ENCODE data around the gene EVI2B.
"Not testable (repeated sequence)": the region's sequence is repeated elsewhere in the genome, so short reads cannot be mapped to it uniquely, and the experiment has no call there.

The EVI2B gene

DNA sequence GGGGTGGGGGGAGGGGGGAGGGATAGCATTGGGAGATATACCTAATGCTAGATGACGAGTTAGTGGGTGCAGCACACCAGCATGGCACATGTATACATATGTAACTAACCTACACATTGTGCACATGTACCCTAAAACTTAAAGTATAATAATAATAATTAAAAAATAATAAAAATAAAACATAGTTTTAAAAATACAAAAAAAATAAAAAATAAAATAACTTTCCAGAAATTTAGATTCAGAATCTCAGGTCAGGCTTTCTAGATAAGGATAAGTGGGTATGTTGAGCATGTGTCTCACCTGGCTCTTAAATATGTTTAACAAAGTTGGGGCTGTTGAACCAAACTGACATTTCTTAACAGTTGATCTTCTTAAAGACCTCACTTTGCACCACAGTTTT is 25.9 kb downstream of the EVI2B start:
- not testable (repeated sequence) for H3K27ac ChIP-seq (ENCODE audit: low read length); H3K4me1 ChIP-seq (ENCODE audit: insufficient read depth, low read length); H3K4me3 ChIP-seq (ENCODE audit: low read length); H3K9me3 ChIP-seq (ENCODE audit: insufficient read depth, low read depth, low read length); H3K36me3 ChIP-seq (ENCODE audit: insufficient read depth, low read depth, low read length); H3K9ac ChIP-seq (ENCODE audit: low read depth, low read length); H3K27me3 ChIP-seq (ENCODE audit: insufficient read depth, low read length)

DNA sequence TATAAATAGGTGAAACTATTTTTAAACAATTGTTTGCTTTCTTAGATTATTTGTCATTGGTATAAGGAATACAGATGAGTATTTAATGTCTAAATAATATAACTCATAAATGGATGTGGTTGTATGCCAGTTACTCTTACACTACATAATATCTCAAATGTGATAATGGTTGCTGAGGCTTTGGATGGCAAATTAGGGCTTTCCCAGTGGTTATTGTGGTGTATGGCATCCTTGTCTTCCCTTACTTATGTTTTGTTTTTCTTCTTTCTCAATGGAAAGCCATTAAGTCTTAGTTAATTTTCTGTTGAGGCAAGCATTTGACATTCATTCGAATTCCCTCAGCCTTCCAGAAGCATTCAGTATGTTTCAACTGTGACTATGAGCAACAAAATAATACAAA is 27.3 kb downstream of the EVI2B start:
- H3K27ac ChIP-seq (ENCODE audit: low read length), result no peak overlapping the region
- no peak overlapping the region for H3K9ac ChIP-seq (ENCODE audit: low read depth, low read length)
- no peaks in the 10 kb centered on the region for H3K9me3 ChIP-seq (ENCODE audit: insufficient read depth, low read depth, low read length)
- H3K4me1 ChIP-seq (ENCODE audit: insufficient read depth, low read length), result no peaks in the 10 kb centered on the region
- H3K27me3 ChIP-seq (ENCODE audit: insufficient read depth, low read length), result no peaks in the 10 kb centered on the region
- H3K4me3 ChIP-seq (ENCODE audit: low read length), result no peak overlapping the region
- H3K36me3 ChIP-seq (ENCODE audit: insufficient read depth, low read depth, low read length), result peaks cover 5% of the 10 kb centered on the region; the same call in 1 of the 2 replicates

DNA sequence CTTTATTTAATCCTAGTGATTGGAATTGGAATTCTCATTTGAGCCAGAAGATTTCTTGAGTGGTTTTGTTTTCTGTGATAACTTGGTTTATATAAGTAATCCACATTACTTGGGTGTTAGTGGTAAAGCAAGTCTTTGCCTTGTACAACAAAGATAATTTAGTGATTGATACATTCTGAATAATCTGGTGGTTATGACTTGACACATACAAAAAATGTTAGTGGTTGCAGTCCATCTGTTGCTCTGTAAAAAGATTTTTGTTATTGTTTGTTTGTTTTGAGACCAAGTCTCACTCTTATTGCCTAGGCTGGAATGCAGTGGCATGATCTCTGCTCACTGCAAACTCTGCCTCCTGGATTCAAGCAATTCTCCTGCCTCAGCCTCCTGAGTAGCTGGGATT is 30.0 kb downstream of the EVI2B start:
- H3K4me3 ChIP-seq (ENCODE audit: low read length), result no peak overlapping the region
- no peak overlapping the region for H3K27ac ChIP-seq (ENCODE audit: low read length)
- peaks cover 9% of the 10 kb centered on the region; the same call in 1 of the 2 replicates for H3K4me1 ChIP-seq (ENCODE audit: insufficient read depth, low read length)
- peaks cover 5% of the 10 kb centered on the region; the same call in 1 of the 2 replicates for H3K36me3 ChIP-seq (ENCODE audit: insufficient read depth, low read depth, low read length)
- no peak overlapping the region for H3K9ac ChIP-seq (ENCODE audit: low read depth, low read length)
- no peaks in the 10 kb centered on the region for H3K27me3 ChIP-seq (ENCODE audit: insufficient read depth, low read length)
- H3K9me3 ChIP-seq (ENCODE audit: insufficient read depth, low read depth, low read length), result no peaks in the 10 kb centered on the region

DNA sequence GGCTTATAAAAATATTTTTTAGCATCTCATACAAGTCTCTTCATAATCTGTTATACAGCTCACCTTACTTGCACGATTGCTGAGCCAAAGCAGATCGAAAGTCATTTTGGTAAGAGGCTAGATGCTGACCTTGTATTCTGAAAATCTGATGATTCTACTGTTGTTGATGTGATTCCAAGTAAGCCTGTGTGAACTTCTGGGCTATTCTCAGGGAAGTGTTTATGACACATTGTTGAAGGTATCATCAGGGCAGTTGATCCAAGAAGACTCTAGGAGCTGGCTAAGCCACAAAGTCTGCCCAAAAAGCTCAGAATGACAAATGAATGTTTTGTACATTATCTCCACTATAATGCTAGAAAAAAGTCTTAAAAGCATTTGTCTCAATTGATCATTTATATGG is 32.8 kb downstream of the EVI2B start:
- Histone ChIP-seq H3K36me3 (ENCODE audit: insufficient read depth, low read depth, low read length) (peaks cover 17% of the 10 kb centered on the region), H3K9me3 (ENCODE audit: insufficient read depth, low read depth, low read length) (no peaks in the 10 kb centered on the region), H3K4me1 (ENCODE audit: insufficient read depth, low read length) (peaks cover 9% of the 10 kb centered on the region; the same call in 1 of the 2 replicates), H3K9ac (ENCODE audit: low read depth, low read length) (no peak overlapping the region), H3K27ac (ENCODE audit: low read length) (no peak overlapping the region), H3K27me3 (ENCODE audit: insufficient read depth, low read length) (no peaks in the 10 kb centered on the region), H3K4me3 (ENCODE audit: low read length) (no peak overlapping the region)

DNA sequence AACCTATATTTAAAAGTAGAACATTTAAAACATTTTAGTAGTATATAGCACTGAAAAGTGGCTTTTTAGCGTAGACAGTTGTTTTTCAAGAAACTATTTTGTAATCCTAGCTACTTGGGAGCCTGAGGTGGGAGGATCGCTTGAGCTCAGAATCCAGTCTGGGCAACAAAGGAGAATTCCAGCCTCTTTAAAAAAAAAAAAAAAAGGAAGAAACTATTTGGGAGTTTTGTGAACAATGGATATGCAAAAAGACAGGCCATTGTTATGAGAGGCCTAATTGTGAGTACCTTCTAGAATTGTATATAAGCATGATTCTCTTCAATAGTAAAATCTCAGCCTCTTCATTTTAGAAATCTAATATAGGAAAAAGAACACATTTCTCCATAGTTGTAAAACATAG is 34.5 kb downstream of the EVI2B start:
- H3K4me3 ChIP-seq (ENCODE audit: low read length), result no peak overlapping the region
- no peaks in the 10 kb centered on the region for H3K27me3 ChIP-seq (ENCODE audit: insufficient read depth, low read length)
- H3K9me3 ChIP-seq (ENCODE audit: insufficient read depth, low read depth, low read length), result no peaks in the 10 kb centered on the region
- peaks cover 9% of the 10 kb centered on the region; the same call in 1 of the 2 replicates for H3K4me1 ChIP-seq (ENCODE audit: insufficient read depth, low read length)
- H3K9ac ChIP-seq (ENCODE audit: low read depth, low read length), result no peak overlapping the region
- no peak overlapping the region for H3K27ac ChIP-seq (ENCODE audit: low read length)
- peaks cover 21% of the 10 kb centered on the region for H3K36me3 ChIP-seq (ENCODE audit: insufficient read depth, low read depth, low read length)

DNA sequence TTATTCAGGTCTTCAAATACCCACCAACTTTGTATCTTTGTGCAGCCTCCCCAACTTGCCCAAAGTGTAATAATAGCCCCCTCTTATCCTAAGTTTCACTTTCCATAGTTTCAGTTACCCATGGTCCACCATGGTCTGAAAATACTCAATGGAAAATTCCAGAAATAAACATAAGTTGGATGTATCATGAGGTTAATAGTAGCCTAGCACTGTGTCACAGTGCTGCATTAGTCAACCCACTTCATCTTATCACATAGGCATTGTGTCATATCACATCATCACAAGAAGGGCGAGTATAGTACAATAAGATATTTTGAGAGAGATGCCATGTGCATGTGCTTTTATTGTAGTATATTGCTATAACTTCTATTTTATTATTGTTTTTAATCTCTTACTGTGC is 38.7 kb downstream of the EVI2B start:
- Histone ChIP-seq H3K36me3 (ENCODE audit: insufficient read depth, low read depth, low read length) (peaks cover 20% of the 10 kb centered on the region), H3K4me3 (ENCODE audit: low read length) (no peak overlapping the region), H3K27ac (ENCODE audit: low read length) (no peak overlapping the region), H3K27me3 (ENCODE audit: insufficient read depth, low read length) (no peaks in the 10 kb centered on the region), H3K9ac (ENCODE audit: low read depth, low read length) (no peak overlapping the region), H3K9me3 (ENCODE audit: insufficient read depth, low read depth, low read length) (no peaks in the 10 kb centered on the region), H3K4me1 (ENCODE audit: insufficient read depth, low read length) (peaks cover 9% of the 10 kb centered on the region; the same call in 1 of the 2 replicates)

DNA sequence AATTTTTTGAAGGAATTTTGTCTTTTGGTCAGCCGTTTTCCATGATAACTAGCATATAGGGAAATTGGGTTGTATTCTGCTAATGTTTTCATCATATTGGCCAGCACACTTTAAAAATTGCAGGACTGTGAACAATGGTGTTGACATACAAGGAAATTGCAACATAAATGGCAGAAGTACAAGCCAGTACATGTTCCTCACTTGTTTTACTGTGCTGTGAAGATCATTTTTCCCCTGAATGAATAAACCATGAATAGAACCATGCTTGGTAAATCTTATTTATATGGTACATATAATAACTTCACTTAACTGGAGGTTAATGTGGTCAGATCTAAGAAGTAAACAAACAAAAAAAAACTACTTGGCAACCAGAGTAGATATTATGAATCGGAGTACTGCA is 39.6 kb downstream of the EVI2B start:
- no peaks in the 10 kb centered on the region for H3K9me3 ChIP-seq (ENCODE audit: insufficient read depth, low read depth, low read length)
- H3K27me3 ChIP-seq (ENCODE audit: insufficient read depth, low read length), result no peaks in the 10 kb centered on the region
- peaks cover 25% of the 10 kb centered on the region for H3K36me3 ChIP-seq (ENCODE audit: insufficient read depth, low read depth, low read length)
- H3K4me3 ChIP-seq (ENCODE audit: low read length), result no peak overlapping the region
- H3K27ac ChIP-seq (ENCODE audit: low read length), result no peak overlapping the region
- no peak overlapping the region for H3K9ac ChIP-seq (ENCODE audit: low read depth, low read length)
- peaks cover 7% of the 10 kb centered on the region for H3K4me1 ChIP-seq (ENCODE audit: insufficient read depth, low read length)

DNA sequence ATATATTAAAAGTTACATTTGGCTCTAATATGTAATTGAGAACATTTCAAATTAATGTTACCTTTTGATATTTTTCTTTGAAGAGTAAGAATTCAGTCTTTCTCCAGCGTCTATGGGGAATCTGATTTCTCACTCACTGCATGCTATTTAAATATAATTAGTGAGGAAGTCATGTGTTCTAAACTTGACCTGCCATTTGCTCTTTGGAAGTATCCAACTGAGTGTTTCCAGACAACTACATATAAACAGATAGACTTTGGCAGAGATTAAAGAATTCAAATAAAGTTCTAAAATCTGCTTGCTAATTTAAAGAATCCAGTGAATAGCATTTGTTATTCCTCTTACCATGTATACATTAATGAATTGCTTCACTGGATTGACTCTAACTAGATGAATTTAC is 40.3 kb downstream of the EVI2B start:
- Histone ChIP-seq H3K9me3 (ENCODE audit: insufficient read depth, low read depth, low read length) (no peaks in the 10 kb centered on the region), H3K36me3 (ENCODE audit: insufficient read depth, low read depth, low read length) (peaks cover 29% of the 10 kb centered on the region), H3K9ac (ENCODE audit: low read depth, low read length) (no peak overlapping the region), H3K4me3 (ENCODE audit: low read length) (no peak overlapping the region), H3K4me1 (ENCODE audit: insufficient read depth, low read length) (peaks cover 7% of the 10 kb centered on the region; the same call in 1 of the 2 replicates), H3K27ac (ENCODE audit: low read length) (no peak overlapping the region), H3K27me3 (ENCODE audit: insufficient read depth, low read length) (no peaks in the 10 kb centered on the region)

DNA sequence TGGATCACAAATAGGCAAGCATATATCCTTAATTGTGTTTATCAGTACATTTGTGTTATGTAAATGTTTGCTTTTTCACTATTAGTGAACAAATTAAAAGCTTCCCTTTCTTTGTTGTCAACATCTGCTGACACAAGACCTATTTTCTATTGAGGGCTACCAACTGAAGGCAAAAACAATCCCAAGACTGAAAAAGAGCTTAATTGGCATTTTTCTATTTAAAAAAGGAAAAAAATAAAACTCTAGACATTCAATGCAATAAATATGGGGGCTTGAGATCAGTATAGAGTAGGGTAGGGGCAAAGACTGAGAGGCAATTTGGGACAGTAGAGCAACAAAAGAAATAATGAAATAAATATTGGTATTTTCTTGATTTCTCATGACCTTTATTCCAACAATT is 41.1 kb downstream of the EVI2B start:
- H3K4me1 ChIP-seq (ENCODE audit: insufficient read depth, low read length), result peaks cover 7% of the 10 kb centered on the region; the same call in 1 of the 2 replicates
- no peak overlapping the region for H3K9ac ChIP-seq (ENCODE audit: low read depth, low read length)
- peaks cover 31% of the 10 kb centered on the region for H3K36me3 ChIP-seq (ENCODE audit: insufficient read depth, low read depth, low read length)
- no peak overlapping the region for H3K4me3 ChIP-seq (ENCODE audit: low read length)
- no peak overlapping the region for H3K27ac ChIP-seq (ENCODE audit: low read length)
- H3K27me3 ChIP-seq (ENCODE audit: insufficient read depth, low read length), result no peaks in the 10 kb centered on the region
- no peaks in the 10 kb centered on the region for H3K9me3 ChIP-seq (ENCODE audit: insufficient read depth, low read depth, low read length)

DNA sequence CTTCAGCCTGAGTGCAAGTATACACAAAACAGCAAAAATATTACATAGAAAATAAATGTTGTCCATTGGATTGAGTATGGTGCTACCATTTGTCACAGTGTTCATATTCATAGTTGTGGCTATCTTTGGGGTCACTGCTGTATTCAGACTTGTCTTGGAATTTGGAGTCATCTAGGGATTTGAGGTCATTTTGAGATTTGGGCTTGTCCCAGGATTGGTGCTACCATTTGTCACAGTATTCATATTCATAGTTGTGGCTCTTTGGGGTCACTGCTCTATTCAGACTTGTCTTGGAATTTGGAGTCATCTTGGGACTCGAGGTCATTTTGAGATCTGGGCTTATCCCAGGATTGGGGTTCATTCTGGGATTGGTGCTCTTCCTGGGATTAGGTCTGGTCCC is 41.6 kb downstream of the EVI2B start:
- H3K9ac ChIP-seq (ENCODE audit: low read depth, low read length), result no peak overlapping the region
- no peaks in the 10 kb centered on the region for H3K9me3 ChIP-seq (ENCODE audit: insufficient read depth, low read depth, low read length)
- no peaks in the 10 kb centered on the region for H3K27me3 ChIP-seq (ENCODE audit: insufficient read depth, low read length)
- no peak overlapping the region for H3K4me3 ChIP-seq (ENCODE audit: low read length)
- peaks cover 7% of the 10 kb centered on the region; the same call in 1 of the 2 replicates for H3K4me1 ChIP-seq (ENCODE audit: insufficient read depth, low read length)
- peaks cover 31% of the 10 kb centered on the region for H3K36me3 ChIP-seq (ENCODE audit: insufficient read depth, low read depth, low read length)
- H3K27ac ChIP-seq (ENCODE audit: low read length), result no peak overlapping the region

DNA sequence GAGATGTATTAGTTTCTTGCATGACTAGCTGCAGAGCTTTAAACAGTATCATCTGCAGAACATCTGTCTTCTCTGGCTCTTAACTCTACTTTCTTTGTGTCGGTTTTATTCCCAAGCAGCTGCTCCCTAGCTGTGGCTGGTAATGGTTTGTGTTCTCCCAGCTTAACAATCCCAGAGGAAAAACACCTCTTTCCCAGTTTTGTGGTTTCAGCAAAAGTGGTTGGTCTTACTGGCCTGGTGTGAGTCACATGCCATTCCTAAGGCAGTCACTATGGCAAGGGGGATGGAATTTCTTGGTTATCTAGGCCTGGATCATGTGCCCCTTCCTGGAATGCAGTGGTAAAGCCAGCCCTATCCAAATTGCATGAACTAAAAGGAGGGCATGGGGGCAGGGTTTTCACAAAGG is 44.3 kb downstream of the EVI2B start:
- Histone ChIP-seq H3K4me3 (ENCODE audit: low read length) (no peak overlapping the region), H3K27me3 (ENCODE audit: insufficient read depth, low read length) (no peaks in the 10 kb centered on the region), H3K4me1 (ENCODE audit: insufficient read depth, low read length) (peaks cover 7% of the 10 kb centered on the region; the same call in 1 of the 2 replicates), H3K36me3 (ENCODE audit: insufficient read depth, low read depth, low read length) (peaks cover 34% of the 10 kb centered on the region), H3K27ac (ENCODE audit: low read length) (peak overlapping the region; percentile 32), H3K9ac (ENCODE audit: low read depth, low read length) (peak overlapping the region; percentile 30; the same call in 1 of the 2 replicates), H3K9me3 (ENCODE audit: insufficient read depth, low read depth, low read length) (no peaks in the 10 kb centered on the region)

DNA sequence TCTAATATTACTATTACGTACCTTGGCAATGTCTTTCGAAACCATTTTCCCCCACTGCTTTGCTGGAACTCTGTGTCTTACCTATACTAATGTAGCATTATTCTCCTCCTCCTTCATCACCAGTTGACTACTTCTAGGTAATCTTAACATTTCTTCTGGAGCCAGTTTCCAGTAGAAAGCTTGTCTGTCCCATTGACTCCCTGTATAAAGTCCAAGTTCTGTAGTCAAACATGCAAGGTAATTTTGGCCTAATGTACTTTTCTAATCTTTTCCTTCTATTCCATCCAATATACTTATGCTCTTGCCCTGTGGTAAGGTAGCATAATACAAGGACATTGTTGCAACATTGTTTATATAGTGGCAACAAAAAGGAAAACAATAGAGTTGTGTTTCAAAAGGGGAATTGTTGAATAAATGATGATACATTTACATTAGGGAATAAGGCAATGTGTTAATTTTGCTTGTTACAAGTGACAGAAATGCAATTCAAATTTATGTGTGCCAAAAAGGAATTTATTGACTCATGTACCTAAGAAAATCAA is 44.7 kb downstream of the EVI2B start:
- Histone ChIP-seq H3K27me3 (ENCODE audit: insufficient read depth, low read length) (no peaks in the 10 kb centered on the region), H3K4me3 (ENCODE audit: low read length) (no peak overlapping the region), H3K9me3 (ENCODE audit: insufficient read depth, low read depth, low read length) (no peaks in the 10 kb centered on the region), H3K9ac (ENCODE audit: low read depth, low read length) (peak overlapping the region; percentile 5; the same call in 1 of the 2 replicates), H3K36me3 (ENCODE audit: insufficient read depth, low read depth, low read length) (peaks cover 34% of the 10 kb centered on the region), H3K27ac (ENCODE audit: low read length) (peak overlapping the region; percentile 32), H3K4me1 (ENCODE audit: insufficient read depth, low read length) (peaks cover 7% of the 10 kb centered on the region; the same call in 1 of the 2 replicates)

Data from iPS-20b (cell line).